Epithelial cell of esophagus (primary cell): ENCODE data around the gene SIN3B.

ENCODE experiments used
- DNase-seq: peaks from one replicate; pipeline ENCODE4 v3.0.0; 2010; ENCODE audit warnings: low read depth
- H3K4me3 ChIP-seq: 2 replicates; pipeline ENCODE4 v1.5.1; 2011; ENCODE audit warnings: mild to moderate bottlenecking, low read length, control low read depth
- TF ChIP-seq, protein P1 (sequence below): IDR thresholded peaks from 2 replicates; pipeline ENCODE4 v1.5.1; 2011; ENCODE audit warnings: low read depth, mild to moderate bottlenecking, low read length, control low read depth, inconsistent platforms; ENCODE audit not compliant: insufficient read depth; ENCODE audit errors: missing control alignments

SIN3B gene

GRCh38 chr19:16922949-16923348 lies 93.8 kb downstream of the SIN3B start:
- DNase-seq, result no peak
- TF ChIP-seq, protein P1, sequence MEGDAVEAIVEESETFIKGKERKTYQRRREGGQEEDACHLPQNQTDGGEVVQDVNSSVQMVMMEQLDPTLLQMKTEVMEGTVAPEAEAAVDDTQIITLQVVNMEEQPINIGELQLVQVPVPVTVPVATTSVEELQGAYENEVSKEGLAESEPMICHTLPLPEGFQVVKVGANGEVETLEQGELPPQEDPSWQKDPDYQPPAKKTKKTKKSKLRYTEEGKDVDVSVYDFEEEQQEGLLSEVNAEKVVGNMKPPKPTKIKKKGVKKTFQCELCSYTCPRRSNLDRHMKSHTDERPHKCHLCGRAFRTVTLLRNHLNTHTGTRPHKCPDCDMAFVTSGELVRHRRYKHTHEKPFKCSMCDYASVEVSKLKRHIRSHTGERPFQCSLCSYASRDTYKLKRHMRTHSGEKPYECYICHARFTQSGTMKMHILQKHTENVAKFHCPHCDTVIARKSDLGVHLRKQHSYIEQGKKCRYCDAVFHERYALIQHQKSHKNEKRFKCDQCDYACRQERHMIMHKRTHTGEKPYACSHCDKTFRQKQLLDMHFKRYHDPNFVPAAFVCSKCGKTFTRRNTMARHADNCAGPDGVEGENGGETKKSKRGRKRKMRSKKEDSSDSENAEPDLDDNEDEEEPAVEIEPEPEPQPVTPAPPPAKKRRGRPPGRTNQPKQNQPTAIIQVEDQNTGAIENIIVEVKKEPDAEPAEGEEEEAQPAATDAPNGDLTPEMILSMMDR, result no peak
- no peak overlapping the region for H3K4me3 ChIP-seq

DNA sequence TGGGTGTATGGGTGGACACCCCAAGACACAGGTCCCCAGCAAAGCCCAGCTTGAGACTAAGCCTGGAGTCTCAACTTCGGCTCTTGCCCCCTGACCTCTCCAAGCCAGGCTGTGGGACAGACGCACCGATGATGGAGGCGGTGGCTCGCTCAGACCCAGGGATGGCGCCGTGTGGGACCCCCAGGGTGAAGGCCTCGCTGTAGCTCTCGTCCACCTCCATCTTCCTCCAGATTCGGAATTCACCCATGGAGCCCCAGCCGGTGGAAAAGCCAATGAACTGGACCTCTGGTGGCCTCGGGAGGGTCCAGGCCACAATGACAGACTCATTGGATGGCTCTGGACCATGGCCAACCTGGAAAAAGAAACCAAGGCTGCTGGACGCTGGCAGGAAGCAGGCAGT lies 98.7 kb downstream of the SIN3B start:
- TF ChIP-seq, protein P1, result no peak
- no peak overlapping the region for H3K4me3 ChIP-seq
- DNase-seq, result no peak

- no peak for DNase-seq
- TF ChIP-seq, protein P1, result no peak
- H3K4me3 ChIP-seq, result no peak overlapping the region
Observed at GRCh38 chr19:16928351-16928750, 99.2 kb downstream of the SIN3B start.

DNA sequence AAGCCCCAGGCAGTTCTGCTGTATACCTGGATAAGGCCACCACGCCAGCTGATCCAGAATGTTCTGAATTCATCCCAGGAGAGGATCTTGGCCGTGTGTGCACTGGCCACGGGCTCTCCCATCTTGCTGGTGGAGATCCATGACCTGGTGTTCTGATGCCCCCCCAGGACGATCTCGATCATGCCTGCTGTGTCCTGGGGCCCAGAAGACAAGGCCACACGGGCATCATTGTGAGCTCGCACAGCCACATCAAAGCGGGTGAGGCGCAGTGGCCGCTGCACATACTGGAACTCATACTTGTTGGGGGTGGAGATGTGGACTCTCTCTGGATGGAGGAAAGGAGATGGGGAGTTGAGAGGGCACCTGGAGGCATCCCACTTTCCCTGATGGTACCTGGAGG lies 99.7 kb downstream of the SIN3B start:
- H3K4me3 ChIP-seq, result no peak overlapping the region
- TF ChIP-seq, protein P1, result no peak
- no peak for DNase-seq
